ENCODE data around the gene KCNH8.

Gene KCNH8

GRCh38 chr3:19206540-19206939, 58.2 kb downstream of the KCNH8 start:
- no peak overlapping the region for H3K27ac ChIP-seq
- no peak overlapping the region for H3K4me3 ChIP-seq
- DNase-seq (ENCODE audit: low spot score) = no peak
- TF ChIP-seq CTCF (IDR thresholded peaks at IDR 0.05) = no peak

- DNase-seq (ENCODE audit: low spot score) = no peak
- no peak overlapping the region for H3K4me3 ChIP-seq
- TF ChIP-seq CTCF (IDR thresholded peaks at IDR 0.05) = no peak
- no peak overlapping the region for H3K27ac ChIP-seq
Observed at GRCh38 chr3:19213603-19214220, 65.4 kb downstream of the KCNH8 start.

GRCh38 chr3:19215427-19215826, 67.1 kb downstream of the KCNH8 start:
- DNase-seq (ENCODE audit: low spot score) = no peak
- H3K27ac ChIP-seq = no peak overlapping the region
- TF ChIP-seq CTCF (IDR thresholded peaks at IDR 0.05) = no peak
- no peak overlapping the region for H3K4me3 ChIP-seq

- Histone ChIP-seq H3K27ac (no peak overlapping the region), H3K4me3 (no peak overlapping the region)
- DNase-seq (ENCODE audit: low spot score) = no peak
- TF ChIP-seq CTCF (IDR thresholded peaks at IDR 0.05) = no peak
Observed at GRCh38 chr3:19216669-19217337, 68.5 kb downstream of the KCNH8 start.

GRCh38 chr3:19220311-19220710, 72.0 kb downstream of the KCNH8 start:
- Histone ChIP-seq H3K27ac (no peak overlapping the region), H3K4me3 (no peak overlapping the region)
- no peak for TF ChIP-seq CTCF (IDR thresholded peaks at IDR 0.05)
- DNase-seq (ENCODE audit: low spot score) = no peak

GRCh38 chr3:19221081-19221480, 72.8 kb downstream of the KCNH8 start:
- no peak for DNase-seq (ENCODE audit: low spot score)
- no peak for TF ChIP-seq CTCF (IDR thresholded peaks at IDR 0.05)
- no peak overlapping the region for H3K4me3 ChIP-seq

GRCh38 chr3:19226479-19226878, 78.2 kb downstream of the KCNH8 start:
- Histone ChIP-seq H3K27ac (no peak overlapping the region), H3K4me3 (no peak overlapping the region)
- TF ChIP-seq CTCF (IDR thresholded peaks at IDR 0.05) = no peak
- no peak for DNase-seq (ENCODE audit: low spot score)

More at GRCh38 chr3:19221081-19221480, 72.8 kb downstream of the KCNH8 start:
- H3K27ac ChIP-seq = no peak overlapping the region
